PC-3 (cell line): ENCODE measurements around the gene LHFPL6. TPM values are rescaled to one million over a fixed set of nuclear protein-coding genes. Genes with fewer than 3 reads are reported as not detected.

Experiments used
- ATAC-seq: fragments of 200-7000 bp; cut with Tn5 transposase; 2 replicates; pipeline ENCODE4 v1.9.1; 2020; ENCODE audit warnings: mild to moderate bottlenecking, moderate library complexity
- BruUV-seq: library from RNA; stranded (reverse); fragments of 400-500 nt; replicated peaks from 2 replicates; lab custom pipeline; 2021; lab: Mats Ljungman, UMichigan
- CTCF ChIA-PET: fragments of 300-600 bp; sonication (Branson Sonifier 250); formaldehyde crosslinking; loops from one replicate; lab custom pipeline; 2022; ENCODE audit warnings: antibody characterized with exemption; lab: Charles Lee
- POLR2A ChIA-PET: fragments of 300-600 bp; sonication (Branson Sonifier 250); formaldehyde crosslinking; loops from one replicate; lab custom pipeline; 2022; ENCODE audit warnings: antibody characterized with exemption; ENCODE audit not compliant: unreplicated experiment; lab: Charles Lee
- DNase-seq: peaks from one replicate; pipeline ENCODE4 v3.0.0-alpha.2; 2015
- H2AFZ ChIP-seq: fragments of 300-600 bp; sonication (generic); 2 replicates; pipeline ENCODE4 v1.6.0; 2016; ENCODE audit warnings: antibody characterized with exemption, low read length
- H3F3A ChIP-seq: fragments of 300-600 bp; sonication (generic); one replicate; pipeline ENCODE4 v1.6.0; 2017; ENCODE audit warnings: antibody characterized with exemption, low read length, control low read depth, mild to moderate bottlenecking; ENCODE audit not compliant: unreplicated experiment
- H3K27ac ChIP-seq: fragments of 300-600 bp; sonication (generic); 2 replicates; pipeline ENCODE4 v1.5.1; 2016; ENCODE audit warnings: mild to moderate bottlenecking, low read length
- H3K27me3 ChIP-seq: fragments of 300-600 bp; sonication (generic); 2 replicates; pipeline ENCODE4 v1.6.1; 2016; ENCODE audit warnings: low read length, mixed read lengths
- H3K36me3 ChIP-seq: fragments of 300-600 bp; sonication (generic); 2 replicates; pipeline ENCODE4 v1.6.1; 2016; ENCODE audit warnings: low read depth, mixed run types, low read length, mixed read lengths
- H3K4me1 ChIP-seq: fragments of 300-600 bp; sonication (generic); 2 replicates; pipeline ENCODE4 v1.5.1; 2016; ENCODE audit warnings: low read length; ENCODE audit not compliant: insufficient read depth
- H3K4me2 ChIP-seq: fragments of 300-600 bp; sonication (generic); 2 replicates; pipeline ENCODE4 v1.6.0; 2016; ENCODE audit warnings: low read length
- H3K4me3 ChIP-seq: fragments of 300-600 bp; sonication (generic); 2 replicates; pipeline ENCODE4 v1.5.1; 2016; ENCODE audit warnings: mild to moderate bottlenecking, low read length, mixed read lengths
- H3K79me2 ChIP-seq: fragments of 300-600 bp; sonication (generic); 2 replicates; pipeline ENCODE4 v1.6.1; 2017; ENCODE audit warnings: low read length, mixed read lengths
- H3K9ac ChIP-seq: fragments of 300-600 bp; sonication (generic); 2 replicates; pipeline ENCODE4 v1.6.0; 2016; ENCODE audit warnings: mild to moderate bottlenecking, low read length
- H3K9me2 ChIP-seq: fragments of 300-600 bp; sonication (generic); replicated peaks from 2 replicates; pipeline ENCODE4 v1.6.1; 2016; ENCODE audit warnings: mixed run types, low read length, mixed read lengths
- H3K9me3 ChIP-seq: fragments of 300-600 bp; sonication (generic); 2 replicates; pipeline ENCODE4 v1.6.1; 2016; ENCODE audit warnings: low read length, mixed read lengths
- H4K20me1 ChIP-seq: fragments of 300-600 bp; sonication (generic); 2 replicates; pipeline ENCODE4 v1.6.1; 2016; ENCODE audit warnings: low read length, mixed read lengths
- CTCF ChIP-seq: fragments of 300-600 bp; sonication (generic); conservative IDR thresholded peaks from 2 replicates; pipeline ENCODE4 v1.5.1; 2017; ENCODE audit warnings: antibody characterized with exemption, low read depth, mild to moderate bottlenecking, low read length
- EZH2 ChIP-seq: fragments of 300-600 bp; sonication (generic); IDR thresholded peaks from one replicate; pipeline ENCODE4 v1.6.1; 2017; ENCODE audit warnings: antibody characterized with exemption, mild to moderate bottlenecking, low read length; ENCODE audit not compliant: unreplicated experiment
- EZH2phosphoT487 ChIP-seq: fragments of 300-600 bp; sonication (generic); IDR thresholded peaks from 2 replicates; pipeline ENCODE4 v1.6.1; 2018; ENCODE audit warnings: mild to moderate bottlenecking, antibody characterized with exemption, low read length, borderline replicate concordance
- intact Hi-C: fragments of 100-400 bp; cut with micrococcal nuclease; formaldehyde crosslinking; loops from 2 replicates; pipeline ENCODE4 v1.9.0; 2023
- total RNA-seq: library from RNA; depleted of rRNA; stranded (reverse); fragments of >200 nt; gene quantifications from 2 replicates; pipeline ENCODE4 v1.2.3, GENCODE V29; 2014

The LHFPL6 gene
- total RNA-seq, 1 experiment from 2014 or later = 7.8 TPM

- Histone ChIP-seq H3K4me2 (no peak overlapping the region), H4K20me1 (no peaks in the 10 kb centered on the region), H3K27ac (no peak overlapping the region), H3K9me3 (no peaks in the 10 kb centered on the region), H3K9me2 (no peaks in the 10 kb centered on the region), H3K79me2 (no peaks in the 10 kb centered on the region), H3K27me3 (no peaks in the 10 kb centered on the region), H3K9ac (no peak overlapping the region), H3K4me1 (peaks cover 13% of the 10 kb centered on the region), H2AFZ (no peak overlapping the region), H3K4me3 (no peak overlapping the region), H3F3A (no peaks in the 10 kb centered on the region), H3K36me3 (no peaks in the 10 kb centered on the region)
- TF ChIP-seq CTCF = no peak
- TF ChIP-seq EZH2 = no peak
- TF ChIP-seq EZH2phosphoT487 = no peak
- no peak for ATAC-seq
- DNase-seq = no peak
- no TSS peak for BruUV-seq
- POLR2A ChIA-PET = no interaction called here
- intact Hi-C loops = no loop called here
- CTCF ChIA-PET = interaction anchor here (0.5 kb wide), 1 partner anchor 65 kb away, joined by 5 read pairs; no protein-coding TSS in a partner anchor
Observed at GRCh38 chr13:39483326-39483725, 119.7 kb downstream of the LHFPL6 start.

- POLR2A ChIA-PET = no interaction called here
- Histone ChIP-seq H3K9ac (no peak overlapping the region), H3F3A (no peaks in the 10 kb centered on the region), H3K36me3 (no peaks in the 10 kb centered on the region), H3K27ac (no peak overlapping the region), H3K9me3 (no peaks in the 10 kb centered on the region), H3K4me2 (no peak overlapping the region), H3K79me2 (no peaks in the 10 kb centered on the region), H3K4me3 (no peak overlapping the region), H4K20me1 (no peaks in the 10 kb centered on the region), H2AFZ (no peak overlapping the region), H3K27me3 (no peaks in the 10 kb centered on the region), H3K9me2 (no peaks in the 10 kb centered on the region), H3K4me1 (peaks cover 13% of the 10 kb centered on the region)
- TF ChIP-seq EZH2phosphoT487 (no peak), EZH2 (no peak), CTCF (no peak)
- DNase-seq (no peak), ATAC-seq (no peak)
- intact Hi-C loops = no loop called here
- CTCF ChIA-PET = no interaction called here
- BruUV-seq = no TSS peak
Observed at GRCh38 chr13:39481491-39481890, 121.5 kb downstream of the LHFPL6 start.

- Histone ChIP-seq H3K27ac (no peak overlapping the region), H2AFZ (no peak overlapping the region), H3K9ac (no peak overlapping the region), H3K9me2 (no peaks in the 10 kb centered on the region), H3K27me3 (no peaks in the 10 kb centered on the region), H3K4me2 (no peak overlapping the region), H3K36me3 (no peaks in the 10 kb centered on the region), H3K4me3 (no peak overlapping the region), H4K20me1 (no peaks in the 10 kb centered on the region), H3K79me2 (no peaks in the 10 kb centered on the region), H3K4me1 (no peaks in the 10 kb centered on the region), H3K9me3 (no peaks in the 10 kb centered on the region), H3F3A (no peaks in the 10 kb centered on the region)
- TF ChIP-seq CTCF = no peak
- TF ChIP-seq EZH2phosphoT487 = no peak
- no peak for TF ChIP-seq EZH2
- no TSS peak for BruUV-seq
- DNase-seq = no peak
- no peak for ATAC-seq
- ChIA-PET CTCF (interaction anchor here (0.5 kb wide), 1 partner anchor 130 kb away, joined by 3 read pairs; no protein-coding TSS in a partner anchor), POLR2A (no interaction called here)
- intact Hi-C loops = no loop called here
Observed at GRCh38 chr13:39474600-39474999, 128.4 kb downstream of the LHFPL6 start.
